Ammon's horn (tissue), 1 donor: Measurements from ENCODE around the gene SMPDL3B.
A peak's percentile ranks its signal among the peaks of the same experiment; 100 is the strongest.

ENCODE experiments used
- DNase-seq: peaks from one replicate; pipeline ENCODE4 v3.0.0-alpha.2; 2016; ENCODE audit warnings: low spot score

Gene SMPDL3B

GRCh38 chr1:27940870-27941560 lies 6.2 kb downstream of the SMPDL3B start:
- DNase-seq: no peak

DNA sequence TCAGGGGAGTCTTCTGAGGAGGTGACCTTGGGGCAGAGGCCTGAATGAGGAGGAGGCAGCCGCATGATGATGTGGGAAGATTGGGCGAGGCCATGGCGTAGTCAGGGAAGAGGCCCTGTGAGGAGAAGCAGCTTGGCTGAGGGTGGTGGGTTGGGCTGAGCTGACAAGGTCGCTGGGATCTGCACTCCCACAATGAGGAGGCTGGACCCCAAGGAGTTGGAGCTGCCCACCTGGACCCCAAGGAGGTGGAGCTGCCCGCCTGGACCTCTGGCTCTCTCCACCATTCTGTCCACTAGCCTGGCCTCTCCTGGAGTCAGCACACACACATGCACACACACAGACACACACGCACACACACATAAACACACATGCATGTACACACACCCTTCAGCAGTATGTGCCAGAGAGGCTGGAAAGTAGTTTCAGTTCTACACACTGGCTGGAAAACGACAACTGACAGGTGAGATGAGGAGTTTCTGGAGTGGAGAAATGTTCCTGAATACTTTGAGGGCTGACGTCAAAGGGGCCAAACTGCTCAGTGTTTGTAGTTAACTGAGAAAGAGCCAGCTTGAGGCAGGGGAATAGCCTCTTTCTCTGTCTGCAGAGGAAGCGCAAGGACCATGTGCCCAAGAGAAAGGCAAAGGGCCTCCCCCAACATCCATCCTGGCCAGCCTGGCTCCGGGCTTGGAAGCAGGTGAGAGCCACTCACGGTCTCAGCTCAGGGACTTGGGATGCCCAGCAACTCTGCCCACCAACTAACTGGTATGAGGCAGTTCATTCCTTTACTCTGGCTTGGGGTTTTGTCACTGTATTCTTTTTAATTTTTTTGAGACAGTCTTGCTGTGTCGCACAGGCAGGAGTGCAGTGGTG lies 7.1 kb downstream of the SMPDL3B start:
- no peak for DNase-seq

GRCh38 chr1:27945020-27945419 lies 10.2 kb downstream of the SMPDL3B start:
- no peak for DNase-seq

GRCh38 chr1:27949027-27949426 lies 14.2 kb downstream of the SMPDL3B start:
- no peak for DNase-seq

DNA sequence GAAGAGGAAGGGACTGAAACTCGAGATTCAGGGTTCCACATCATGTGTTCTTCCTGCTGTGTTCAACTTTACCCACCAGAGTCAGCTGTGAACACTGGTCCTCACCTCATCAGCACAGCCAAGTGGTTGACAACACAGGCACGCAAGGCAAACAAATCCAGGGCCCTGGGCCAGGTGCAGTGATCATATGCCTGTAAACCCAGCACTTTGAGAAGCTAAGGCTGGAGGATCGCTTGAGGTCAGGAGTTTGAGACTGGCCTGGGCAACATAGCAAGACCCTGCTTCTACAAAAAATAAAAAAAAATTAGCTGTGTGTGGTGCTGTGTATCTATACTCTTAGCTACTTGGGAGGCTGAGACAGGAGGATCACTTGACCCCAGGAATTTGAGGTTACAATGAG lies 16.6 kb downstream of the SMPDL3B start:
- no peak for DNase-seq

DNA sequence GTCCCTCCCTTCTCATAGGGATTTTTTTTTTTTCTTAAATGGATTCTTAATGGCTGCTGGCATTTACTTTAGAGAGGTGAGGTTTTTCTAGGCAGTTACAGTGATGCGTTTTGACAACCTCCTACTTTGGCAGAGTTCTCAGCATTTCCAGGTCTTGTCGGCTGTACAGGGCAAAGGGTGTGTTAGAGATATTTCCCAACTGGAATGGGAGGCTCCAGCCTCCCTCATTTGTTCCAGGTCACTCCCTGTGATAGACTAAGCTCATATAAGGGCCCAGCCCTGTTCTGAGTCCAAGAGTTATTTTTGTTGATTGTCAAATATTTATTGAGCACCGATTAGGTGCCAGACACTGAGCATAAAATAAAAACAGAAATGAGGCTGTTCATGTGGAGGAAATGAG lies 17.3 kb downstream of the SMPDL3B start:
- no peak for DNase-seq

- DNase-seq: no peak
Measured at GRCh38 chr1:27954186-27954585, 19.4 kb downstream of the SMPDL3B start.

GRCh38 chr1:27955076-27955475 lies 20.3 kb downstream of the SMPDL3B start:
- no peak for DNase-seq

DNA sequence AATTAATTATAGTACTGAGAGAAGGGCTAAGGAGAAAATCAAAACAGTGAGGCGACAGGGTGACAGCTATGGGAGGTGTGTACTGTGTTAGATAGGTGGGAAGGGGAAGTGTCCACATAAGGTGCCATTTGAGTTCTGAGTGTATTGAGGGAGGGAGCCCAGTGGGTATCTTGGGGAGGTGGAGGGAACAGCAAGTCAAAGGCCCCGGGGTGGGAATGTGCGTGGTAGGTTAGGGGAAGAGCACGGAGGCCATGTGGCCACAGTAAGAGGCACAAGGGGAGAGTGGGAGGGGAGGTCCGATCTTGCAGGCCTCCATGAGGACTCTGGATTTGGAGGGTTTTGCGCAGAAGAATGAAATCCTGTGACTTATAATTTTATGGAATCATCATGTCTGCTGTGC lies 22.0 kb downstream of the SMPDL3B start:
- no peak for DNase-seq

- no peak for DNase-seq
Measured at GRCh38 chr1:27957655-27958054, 22.9 kb downstream of the SMPDL3B start.

GRCh38 chr1:27958513-27958912 lies 23.7 kb downstream of the SMPDL3B start:
- DNase-seq: no peak

DNA sequence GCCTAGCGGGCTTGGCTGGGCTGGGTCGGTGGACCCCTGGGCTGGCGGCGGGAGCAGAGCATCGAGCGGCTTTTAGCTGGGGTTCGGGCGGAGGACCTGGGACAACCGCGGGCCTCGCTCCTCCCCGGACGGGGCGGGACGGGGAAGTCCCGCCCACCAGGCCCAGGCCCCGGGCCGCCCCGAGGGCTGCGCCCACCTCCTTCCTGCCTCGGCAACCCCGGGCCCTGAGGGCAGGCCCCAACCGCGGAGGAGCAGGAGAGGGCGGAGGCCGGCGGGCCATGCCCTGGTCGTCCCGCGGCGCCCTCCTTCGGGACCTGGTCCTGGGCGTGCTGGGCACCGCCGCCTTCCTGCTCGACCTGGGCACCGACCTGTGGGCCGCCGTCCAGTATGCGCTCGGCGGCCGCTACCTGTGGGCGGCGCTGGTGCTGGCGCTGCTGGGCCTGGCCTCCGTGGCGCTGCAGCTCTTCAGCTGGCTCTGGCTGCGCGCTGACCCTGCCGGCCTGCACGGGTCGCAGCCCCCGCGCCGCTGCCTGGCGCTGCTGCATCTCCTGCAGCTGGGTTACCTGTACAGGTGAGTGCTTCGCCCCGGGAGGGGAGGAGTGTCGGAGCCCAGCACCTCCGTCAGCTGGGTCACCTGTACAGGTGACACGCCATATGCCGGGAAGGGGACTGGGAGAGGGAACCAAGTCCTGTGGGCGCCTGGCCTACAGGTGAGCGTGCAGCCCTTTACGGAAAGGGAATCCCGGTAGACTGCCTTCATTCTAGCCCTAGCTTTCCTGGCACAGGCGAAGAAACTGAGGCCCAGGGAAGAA lies 25.2 kb downstream of the SMPDL3B start, which contains the start of gene XKR8:
TSS of gene XKR8 (plus strand) at position 182 of the 812 bp plus-strand sequence. CDS start at position 279, 97 bp downstream.
- DNase-seq: peak; percentile 74

GRCh38 chr1:27960762-27961645 lies 26.2 kb downstream of the SMPDL3B start:
- no peak for DNase-seq

DNA sequence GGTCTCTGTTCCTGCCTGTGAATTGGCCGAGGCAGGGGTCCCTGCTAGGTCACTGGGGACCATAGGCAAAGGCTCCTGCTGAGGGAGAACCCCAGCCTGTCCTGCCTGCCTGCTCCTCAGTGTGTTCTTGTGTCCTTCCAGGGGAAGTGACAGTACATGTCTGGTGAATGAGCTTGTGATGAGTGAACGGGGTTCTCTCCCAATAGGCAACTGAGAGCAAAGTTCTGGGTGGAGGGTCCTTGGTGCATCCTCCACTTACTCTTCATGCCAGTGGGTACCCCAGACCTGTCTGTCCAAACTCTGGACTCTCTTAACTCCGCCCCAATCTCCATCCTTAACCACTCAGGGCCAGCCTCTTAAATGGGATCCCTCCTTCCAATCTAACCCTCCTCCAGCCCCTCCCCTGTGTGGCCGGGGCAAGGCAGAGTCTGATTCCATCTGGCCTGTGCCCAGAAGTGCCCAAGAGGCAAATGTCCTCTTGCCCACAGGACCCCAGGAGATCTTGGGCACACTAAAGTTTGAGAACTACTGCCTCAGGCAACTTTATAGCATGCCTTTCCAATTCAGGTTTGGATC lies 26.9 kb downstream of the SMPDL3B start:
- DNase-seq: no peak

GRCh38 chr1:27963393-27963792 lies 28.6 kb downstream of the SMPDL3B start:
- DNase-seq: no peak

DNA sequence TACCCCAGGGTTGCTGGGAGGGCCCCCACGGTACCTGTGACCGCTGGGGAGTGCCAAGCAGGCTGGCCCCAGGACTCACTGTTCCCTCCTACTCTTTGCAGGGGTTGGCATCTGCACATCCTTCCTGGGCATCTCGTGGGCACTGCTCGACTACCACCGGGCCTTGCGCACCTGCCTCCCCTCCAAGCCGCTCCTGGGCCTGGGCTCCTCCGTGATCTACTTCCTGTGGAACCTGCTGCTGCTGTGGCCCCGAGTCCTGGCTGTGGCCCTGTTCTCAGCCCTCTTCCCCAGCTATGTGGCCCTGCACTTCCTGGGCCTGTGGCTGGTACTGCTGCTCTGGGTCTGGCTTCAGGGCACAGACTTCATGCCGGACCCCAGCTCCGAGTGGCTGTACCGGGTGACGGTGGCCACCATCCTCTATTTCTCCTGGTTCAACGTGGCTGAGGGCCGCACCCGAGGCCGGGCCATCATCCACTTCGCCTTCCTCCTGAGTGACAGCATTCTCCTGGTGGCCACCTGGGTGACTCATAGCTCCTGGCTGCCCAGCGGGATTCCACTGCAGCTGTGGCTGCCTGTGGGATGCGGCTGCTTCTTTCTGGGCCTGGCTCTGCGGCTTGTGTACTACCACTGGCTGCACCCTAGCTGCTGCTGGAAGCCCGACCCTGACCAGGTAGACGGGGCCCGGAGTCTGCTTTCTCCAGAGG lies 31.8 kb downstream of the SMPDL3B start:
- DNase-seq: no peak

GRCh38 chr1:27967106-27967883 lies 32.5 kb downstream of the SMPDL3B start:
- DNase-seq: no peak

DNA sequence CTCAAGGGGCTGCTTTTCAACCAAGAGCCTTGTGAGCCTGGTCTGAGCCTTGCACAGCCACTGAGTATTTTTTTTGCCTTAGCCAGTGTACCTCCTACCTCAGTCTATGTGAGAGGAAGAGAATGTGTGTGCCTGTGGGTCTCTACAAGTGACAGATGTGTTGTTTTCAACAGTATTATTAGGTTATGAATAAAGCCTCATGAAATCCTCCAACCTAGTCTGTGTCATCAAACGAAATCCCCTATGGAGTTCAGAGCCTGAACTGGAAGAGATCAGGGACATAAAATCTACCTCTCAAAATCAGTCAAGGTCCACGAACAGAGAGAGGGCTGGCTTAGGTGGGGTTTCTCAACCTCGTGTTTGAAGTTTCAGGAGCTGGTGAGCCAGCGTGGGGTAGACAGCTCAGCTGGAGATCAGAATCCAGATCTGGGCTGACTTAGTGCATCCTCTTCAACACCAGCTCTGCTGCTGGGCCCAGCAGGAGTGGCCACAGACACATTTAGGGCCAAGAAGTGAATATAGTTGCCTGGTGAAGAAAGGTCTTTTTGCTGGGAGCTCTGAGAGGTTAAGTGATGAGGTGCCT lies 33.2 kb downstream of the SMPDL3B start:
- DNase-seq: no peak

- no peak for DNase-seq
Measured at GRCh38 chr1:27968692-27969091, 33.9 kb downstream of the SMPDL3B start.
